Measurements from ENCODE around the gene TRABD2B.

DNA sequence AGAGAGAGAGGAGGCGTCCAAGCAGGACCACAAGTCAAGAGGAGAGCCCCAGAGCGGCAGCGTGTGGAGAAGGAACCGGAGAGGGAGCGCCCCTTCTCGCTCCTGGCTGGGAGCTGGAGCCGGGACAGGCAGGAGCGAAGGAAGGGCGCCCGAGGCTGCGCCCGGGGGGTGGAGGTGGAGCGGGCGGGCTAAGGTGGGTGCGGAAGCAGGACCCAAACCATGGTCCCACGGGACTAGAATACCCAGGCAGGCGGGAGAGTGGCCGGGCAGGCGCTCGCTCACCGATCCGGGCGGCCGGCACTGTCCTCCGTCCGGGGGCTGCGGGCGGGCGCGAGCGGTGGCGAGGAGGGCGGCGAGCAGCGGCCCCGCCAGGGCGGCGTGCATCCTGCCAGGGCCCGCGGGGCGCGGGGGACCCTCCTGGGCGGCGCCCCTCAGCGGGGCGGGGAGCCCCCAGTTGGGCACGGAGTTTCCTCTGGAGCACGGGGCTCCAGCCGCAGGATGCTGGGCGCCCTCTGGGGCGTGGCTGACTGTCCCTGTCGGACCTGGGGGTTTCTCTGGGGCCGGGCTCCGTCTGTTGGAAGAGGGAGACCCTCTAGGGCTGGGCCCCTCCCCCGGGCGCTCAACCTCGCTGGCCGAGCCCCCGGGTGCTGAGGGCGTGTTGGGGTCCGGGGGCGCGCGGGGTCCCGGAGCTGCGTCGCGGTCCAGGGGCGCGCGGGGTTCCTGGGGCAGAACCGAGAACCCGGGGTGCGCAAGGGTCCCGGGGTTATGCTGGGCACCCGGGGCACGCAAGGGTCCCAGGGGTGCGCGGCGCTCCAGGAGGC lies 569 bp downstream of the TRABD2B start:
- no peak for TF ChIP-seq SP1 (CRISPR knock-in tag; conservative IDR thresholded peaks at IDR 0.05)
- TF ChIP-seq, protein P1, sequence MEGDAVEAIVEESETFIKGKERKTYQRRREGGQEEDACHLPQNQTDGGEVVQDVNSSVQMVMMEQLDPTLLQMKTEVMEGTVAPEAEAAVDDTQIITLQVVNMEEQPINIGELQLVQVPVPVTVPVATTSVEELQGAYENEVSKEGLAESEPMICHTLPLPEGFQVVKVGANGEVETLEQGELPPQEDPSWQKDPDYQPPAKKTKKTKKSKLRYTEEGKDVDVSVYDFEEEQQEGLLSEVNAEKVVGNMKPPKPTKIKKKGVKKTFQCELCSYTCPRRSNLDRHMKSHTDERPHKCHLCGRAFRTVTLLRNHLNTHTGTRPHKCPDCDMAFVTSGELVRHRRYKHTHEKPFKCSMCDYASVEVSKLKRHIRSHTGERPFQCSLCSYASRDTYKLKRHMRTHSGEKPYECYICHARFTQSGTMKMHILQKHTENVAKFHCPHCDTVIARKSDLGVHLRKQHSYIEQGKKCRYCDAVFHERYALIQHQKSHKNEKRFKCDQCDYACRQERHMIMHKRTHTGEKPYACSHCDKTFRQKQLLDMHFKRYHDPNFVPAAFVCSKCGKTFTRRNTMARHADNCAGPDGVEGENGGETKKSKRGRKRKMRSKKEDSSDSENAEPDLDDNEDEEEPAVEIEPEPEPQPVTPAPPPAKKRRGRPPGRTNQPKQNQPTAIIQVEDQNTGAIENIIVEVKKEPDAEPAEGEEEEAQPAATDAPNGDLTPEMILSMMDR (IDR thresholded peaks at IDR 0.05): no peak
- TF ChIP-seq, protein P2, sequence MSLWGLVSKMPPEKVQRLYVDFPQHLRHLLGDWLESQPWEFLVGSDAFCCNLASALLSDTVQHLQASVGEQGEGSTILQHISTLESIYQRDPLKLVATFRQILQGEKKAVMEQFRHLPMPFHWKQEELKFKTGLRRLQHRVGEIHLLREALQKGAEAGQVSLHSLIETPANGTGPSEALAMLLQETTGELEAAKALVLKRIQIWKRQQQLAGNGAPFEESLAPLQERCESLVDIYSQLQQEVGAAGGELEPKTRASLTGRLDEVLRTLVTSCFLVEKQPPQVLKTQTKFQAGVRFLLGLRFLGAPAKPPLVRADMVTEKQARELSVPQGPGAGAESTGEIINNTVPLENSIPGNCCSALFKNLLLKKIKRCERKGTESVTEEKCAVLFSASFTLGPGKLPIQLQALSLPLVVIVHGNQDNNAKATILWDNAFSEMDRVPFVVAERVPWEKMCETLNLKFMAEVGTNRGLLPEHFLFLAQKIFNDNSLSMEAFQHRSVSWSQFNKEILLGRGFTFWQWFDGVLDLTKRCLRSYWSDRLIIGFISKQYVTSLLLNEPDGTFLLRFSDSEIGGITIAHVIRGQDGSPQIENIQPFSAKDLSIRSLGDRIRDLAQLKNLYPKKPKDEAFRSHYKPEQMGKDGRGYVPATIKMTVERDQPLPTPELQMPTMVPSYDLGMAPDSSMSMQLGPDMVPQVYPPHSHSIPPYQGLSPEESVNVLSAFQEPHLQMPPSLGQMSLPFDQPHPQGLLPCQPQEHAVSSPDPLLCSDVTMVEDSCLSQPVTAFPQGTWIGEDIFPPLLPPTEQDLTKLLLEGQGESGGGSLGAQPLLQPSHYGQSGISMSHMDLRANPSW (CRISPR knock-in tag; conservative IDR thresholded peaks at IDR 0.05; ENCODE audit: low read depth): no peak

Measured in WTC11 (cell line).